GM13977 (cell line): Measurements from ENCODE around the gene MEI1.

Source experiments
- DNase-seq: peaks from one replicate; pipeline ENCODE4 v3.0.0; 2012; ENCODE audit warnings: low spot score
- CTCF ChIP-seq: IDR thresholded peaks from 2 replicates; pipeline ENCODE4 v1.5.1; 2012; ENCODE audit warnings: mild to moderate bottlenecking, control low read depth; ENCODE audit not compliant: insufficient read depth; ENCODE audit errors: extremely low read depth, missing control alignments
- in situ Hi-C: fragments of 300-500 bp; cut with MboI; formaldehyde crosslinking; loops from one replicate; pipeline ENCODE4 v1.12.0; 2022; ENCODE audit warnings: low sequenced_read_pairs, low pct_unique_long_range_greater_than_20kb, mixed read lengths, inconsistent platforms; ENCODE audit not compliant: unreplicated experiment

The MEI1 gene

GRCh38 chr22:41801147-41801819 is 102.0 kb downstream of the MEI1 start:
- no peak for TF ChIP-seq CTCF
- in situ Hi-C loops, result no loop called here
- no peak for DNase-seq

GRCh38 chr22:41801886-41802285 is 102.6 kb downstream of the MEI1 start:
- DNase-seq, result no peak
- in situ Hi-C loops, result no loop called here
- TF ChIP-seq CTCF, result no peak

GRCh38 chr22:41805639-41806038 is 106.3 kb downstream of the MEI1 start:
- in situ Hi-C loops, result no loop called here
- no peak for DNase-seq
- no peak for TF ChIP-seq CTCF

- no peak for DNase-seq
- TF ChIP-seq CTCF, result no peak
These were observed 109.1 kb downstream of the MEI1 start for GRCh38 chr22:41808400-41808799.

GRCh38 chr22:41810022-41810421 is 110.7 kb downstream of the MEI1 start:
- in situ Hi-C loops, result no loop called here
- no peak for TF ChIP-seq CTCF
- no peak for DNase-seq

More at GRCh38 chr22:41808400-41808799, 109.1 kb downstream of the MEI1 start:
- in situ Hi-C loops, result no loop called here

- DNase-seq, result no peak
- TF ChIP-seq CTCF, result no peak
- in situ Hi-C loops, result no loop called here
These were observed 113.7 kb downstream of the MEI1 start for GRCh38 chr22:41812805-41813545.
